Midbrain (tissue), 1 donor: ENCODE data around the gene DYNC2H1.
"Not testable (repeated sequence)": the region's sequence is repeated elsewhere in the genome, so short reads cannot be mapped to it uniquely, and the experiment has no call there.

ENCODE experiments used
- DNase-seq: peaks from one replicate; lab custom pipeline; 2025; lab: John Stamatoyannopoulos, UW

Gene DYNC2H1

DNA sequence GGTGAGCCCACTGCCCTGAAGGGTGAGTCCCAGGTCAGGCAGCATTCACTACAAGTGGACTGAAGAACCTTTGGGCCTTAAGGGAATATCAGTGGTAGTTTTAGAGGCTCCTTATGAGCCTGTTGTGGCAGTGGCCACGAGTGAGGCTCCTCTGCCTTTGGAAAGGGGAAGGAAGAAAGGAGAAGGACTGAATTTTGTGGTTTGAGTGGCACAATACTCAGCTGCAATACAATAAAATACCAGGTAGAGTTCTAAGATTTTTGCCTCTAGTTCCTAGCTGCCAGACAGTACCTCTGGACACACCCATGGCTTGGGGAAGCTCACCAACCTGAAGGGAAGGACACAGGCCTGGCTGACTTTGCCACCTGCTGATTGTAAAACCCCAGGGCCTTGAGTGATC, 260.9 kb downstream of the DYNC2H1 start:
- no peak for DNase-seq

DNA sequence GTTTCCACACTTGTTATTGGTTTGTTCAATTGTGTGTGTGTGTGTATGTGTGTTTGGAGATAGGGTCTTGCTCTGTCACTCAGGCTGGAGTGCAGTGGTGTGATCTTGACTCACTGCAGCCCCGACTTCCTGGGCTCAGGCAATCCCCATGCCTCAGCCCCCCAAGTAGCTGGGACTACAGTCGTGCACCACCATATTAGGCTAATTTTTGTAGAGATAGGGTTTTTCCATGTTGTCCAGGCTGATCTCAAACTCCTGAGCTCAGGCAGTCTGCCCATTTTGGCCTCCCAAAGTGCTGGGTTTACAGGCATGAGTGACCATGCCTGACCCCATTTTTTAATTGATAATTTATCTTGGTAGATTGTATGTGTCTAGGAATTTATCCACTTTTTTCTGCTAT, 263.7 kb downstream of the DYNC2H1 start:
- DNase-seq = no peak

DNA sequence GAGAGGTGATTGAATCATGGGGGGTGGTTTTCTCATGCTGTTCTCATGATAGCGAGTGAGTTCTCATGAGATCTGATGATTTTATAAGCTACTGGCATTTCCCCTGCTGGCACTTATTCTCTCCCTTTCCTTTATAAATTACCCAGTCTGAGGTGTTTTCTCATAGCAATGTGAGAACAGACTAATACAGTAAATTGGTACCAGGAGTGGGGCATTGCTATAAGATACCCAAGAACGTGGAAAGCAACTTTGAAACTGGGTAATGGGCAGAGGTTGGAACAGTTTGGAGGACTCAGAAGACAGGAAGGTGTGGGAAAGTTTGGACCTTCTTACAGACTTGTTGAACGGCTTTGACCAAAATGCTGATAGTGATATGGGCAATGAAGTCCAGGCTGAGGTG, 265.0 kb downstream of the DYNC2H1 start:
- DNase-seq = not testable (repeated sequence)

DNA sequence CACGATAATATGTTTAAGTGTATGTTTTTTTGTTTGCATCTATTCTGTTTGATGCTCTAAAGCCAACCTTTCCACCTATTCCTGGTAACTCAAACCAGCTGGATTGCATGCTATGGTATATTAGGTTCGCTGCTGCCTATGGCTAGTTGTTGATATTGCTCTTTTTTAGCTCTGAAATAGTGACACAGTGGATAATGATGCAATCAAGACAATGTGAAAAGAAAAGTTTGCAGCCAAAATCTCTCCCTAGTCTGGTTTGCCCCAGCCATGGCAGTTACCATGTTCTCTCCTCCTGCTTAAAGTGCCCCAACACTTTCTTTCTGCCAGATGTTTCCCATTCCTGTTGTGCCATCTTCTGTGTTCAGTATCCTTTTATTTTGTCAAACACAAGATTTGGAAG, 269.7 kb downstream of the DYNC2H1 start:
- DNase-seq = no peak

DNA sequence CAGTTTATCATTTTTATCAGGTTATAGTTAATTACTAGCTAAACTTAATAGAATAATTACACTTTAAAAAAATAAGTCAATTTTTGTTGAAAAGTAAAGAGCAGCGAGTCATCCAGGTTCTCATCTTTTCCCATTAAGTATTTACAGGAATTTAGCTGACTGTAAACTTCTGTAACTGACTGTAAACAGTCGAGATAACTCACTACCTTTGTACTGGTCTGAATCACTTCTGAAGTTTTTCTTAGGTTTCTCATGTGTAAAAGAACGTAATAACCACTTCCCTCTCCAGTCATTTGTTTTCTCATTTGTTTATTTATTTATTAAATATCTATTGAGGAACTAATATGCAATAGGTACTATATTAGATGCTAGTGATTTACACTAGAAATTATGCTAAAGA, 270.8 kb downstream of the DYNC2H1 start:
- DNase-seq = no peak

DNA sequence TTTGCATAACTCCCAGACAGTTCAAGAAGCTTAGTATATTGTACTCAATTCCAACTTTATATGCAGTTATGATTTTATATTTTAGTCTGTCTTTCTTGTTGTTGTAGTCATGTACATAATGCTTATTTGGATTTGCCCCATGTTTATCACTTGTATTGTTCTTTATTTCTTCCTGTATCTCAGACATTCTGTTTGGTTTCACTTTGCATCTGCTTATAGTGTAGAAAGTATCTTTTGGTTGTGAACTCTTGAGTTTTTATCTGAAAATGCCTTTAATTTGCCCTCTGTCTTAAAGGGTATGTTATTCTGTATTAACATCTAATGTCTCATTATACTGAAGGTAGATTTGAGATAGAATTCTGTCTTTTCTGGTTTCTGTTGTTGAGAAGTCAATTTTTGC, 275.4 kb downstream of the DYNC2H1 start:
- DNase-seq = no peak

DNA sequence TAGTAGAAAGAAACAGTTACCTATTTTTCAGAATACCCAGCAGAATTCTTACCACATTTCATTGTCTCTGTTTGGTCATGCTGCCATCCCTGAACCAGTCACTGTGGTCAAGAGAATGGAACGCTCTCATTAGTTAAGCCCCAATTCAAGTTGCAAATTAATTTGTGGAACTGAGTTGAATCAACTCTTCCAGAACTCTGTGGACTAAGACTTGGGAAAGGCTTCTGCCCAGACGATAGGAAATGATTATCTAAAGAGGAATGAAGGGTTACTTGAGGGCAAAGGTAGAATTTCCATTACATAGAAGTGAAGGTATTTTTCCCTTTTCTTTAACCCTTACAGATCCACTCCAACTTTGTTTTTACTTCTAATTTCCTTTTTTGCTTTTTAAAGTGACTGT, 286.4 kb downstream of the DYNC2H1 start:
- no peak for DNase-seq

DNA sequence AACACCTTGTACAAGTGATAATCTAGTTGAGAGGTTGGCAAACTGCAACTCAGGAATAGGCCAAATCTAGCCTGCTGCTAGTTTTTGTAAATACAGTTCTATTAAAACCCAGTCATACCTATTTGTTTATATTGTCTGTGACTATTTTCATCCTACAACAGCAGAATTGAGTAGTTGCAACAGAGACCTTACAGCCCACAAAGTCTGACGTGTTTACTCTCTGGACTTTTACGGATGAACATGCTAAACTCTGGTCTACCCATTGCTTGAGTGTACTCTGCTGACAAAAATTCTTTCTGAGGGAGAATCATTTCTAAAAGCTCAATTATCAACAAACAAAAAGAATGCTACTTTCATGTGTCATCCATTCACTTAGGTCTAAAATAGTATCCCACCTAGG, 287.0 kb downstream of the DYNC2H1 start:
- no peak for DNase-seq

DNA sequence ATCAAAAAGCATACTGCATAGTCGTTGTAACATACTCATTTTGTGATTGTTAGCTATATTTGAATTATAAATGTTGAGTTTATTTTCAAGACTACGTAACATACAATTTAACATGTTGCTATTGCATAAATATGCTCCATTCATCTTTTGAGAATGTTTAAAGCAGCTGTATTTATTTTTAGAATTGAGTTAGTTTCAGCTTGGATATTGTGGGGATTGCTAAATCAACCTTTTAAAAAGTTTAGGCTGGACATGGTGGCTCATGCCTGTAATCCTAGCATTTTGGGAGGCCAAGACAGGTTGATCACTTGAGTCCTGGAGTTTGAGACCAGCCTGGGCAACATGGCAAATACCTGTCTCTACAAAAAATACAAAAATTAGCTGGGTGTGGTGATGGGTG, 288.1 kb downstream of the DYNC2H1 start:
- no peak for DNase-seq

DNA sequence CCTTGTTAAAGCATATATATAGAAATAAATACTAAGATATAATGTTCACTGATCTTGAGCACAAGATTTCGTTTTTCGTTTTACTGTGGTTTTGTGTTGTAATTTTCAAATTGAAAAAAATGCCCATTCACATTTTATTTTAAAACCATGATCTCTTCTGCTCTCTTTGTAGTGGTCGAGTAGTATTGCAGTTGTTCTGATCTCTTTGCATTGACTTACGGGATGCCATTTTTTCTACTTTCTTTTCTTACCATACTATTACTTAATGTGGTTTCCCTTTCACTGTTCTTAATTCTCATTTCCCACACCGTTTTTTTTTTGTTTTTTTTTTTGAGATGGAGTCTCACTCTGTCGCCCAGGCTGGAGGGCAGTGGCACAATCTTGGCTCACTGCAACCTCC, 289.6 kb downstream of the DYNC2H1 start:
- no peak for DNase-seq

DNA sequence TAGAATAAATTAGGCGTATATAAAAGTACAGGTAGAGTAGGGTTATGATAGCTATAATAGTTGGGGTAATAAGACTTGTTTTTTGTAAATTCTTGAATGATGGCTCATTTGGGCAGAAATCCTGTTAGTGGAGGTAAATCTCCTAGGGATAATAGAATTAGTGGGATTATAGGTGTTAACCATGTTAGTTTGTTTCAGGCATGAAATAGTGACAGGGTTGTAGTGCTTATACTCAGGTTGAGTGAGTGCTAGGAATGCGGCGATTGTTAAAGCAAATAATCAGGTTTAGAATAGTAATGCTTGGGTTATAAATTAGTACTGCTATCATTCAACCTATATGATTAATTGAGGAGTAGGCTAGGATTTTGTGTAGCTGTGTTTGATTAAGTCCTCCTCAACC, 297.1 kb downstream of the DYNC2H1 start:
- DNase-seq = no peak

DNA sequence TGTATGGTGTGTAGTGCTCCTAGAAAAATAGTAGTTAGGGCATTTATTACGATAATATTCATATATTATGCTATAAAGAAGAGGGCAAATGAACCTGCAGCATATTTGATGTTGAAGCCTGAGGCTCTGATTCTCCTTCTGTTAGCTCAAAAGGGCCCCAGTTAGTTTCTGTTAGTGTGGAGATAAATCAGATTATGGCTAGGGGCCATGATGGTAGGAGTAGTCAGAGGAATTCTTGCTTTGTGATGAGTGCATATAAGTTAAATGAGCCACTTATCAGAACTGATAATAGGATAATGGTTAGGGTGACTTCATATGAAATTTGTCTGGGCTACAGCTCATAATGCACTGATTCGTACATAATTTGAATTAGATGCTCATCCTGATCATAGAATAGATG, 298.4 kb downstream of the DYNC2H1 start:
- DNase-seq = no peak

DNA sequence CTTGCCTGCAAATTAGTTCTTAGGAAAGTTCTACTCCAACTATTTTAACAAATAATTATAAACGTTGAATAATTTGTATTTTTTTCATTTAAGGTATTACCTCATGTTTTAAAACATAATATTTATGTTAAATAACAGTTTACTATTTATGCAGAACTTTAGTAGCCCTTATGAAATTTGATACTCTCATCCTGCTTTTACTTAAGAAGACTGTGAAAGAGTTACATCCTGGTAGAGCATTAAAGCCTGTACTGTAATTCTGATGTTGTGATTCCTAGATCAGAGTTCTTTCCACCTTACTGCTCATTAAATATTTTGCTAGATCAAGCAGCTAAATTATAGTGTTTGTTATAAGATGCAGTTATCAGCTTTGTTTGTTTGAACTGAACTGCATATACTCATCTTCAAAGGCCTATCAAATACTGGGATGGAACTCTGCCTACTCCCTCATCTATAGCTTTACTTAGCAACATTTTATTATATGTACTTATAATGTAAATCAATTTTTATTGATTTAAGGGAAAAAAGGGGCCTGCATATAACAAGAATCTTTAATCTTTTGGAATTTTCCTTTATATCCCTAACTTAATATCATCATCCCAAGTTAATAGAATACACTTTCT, 304.2 kb downstream of the DYNC2H1 start:
- DNase-seq = no peak

DNA sequence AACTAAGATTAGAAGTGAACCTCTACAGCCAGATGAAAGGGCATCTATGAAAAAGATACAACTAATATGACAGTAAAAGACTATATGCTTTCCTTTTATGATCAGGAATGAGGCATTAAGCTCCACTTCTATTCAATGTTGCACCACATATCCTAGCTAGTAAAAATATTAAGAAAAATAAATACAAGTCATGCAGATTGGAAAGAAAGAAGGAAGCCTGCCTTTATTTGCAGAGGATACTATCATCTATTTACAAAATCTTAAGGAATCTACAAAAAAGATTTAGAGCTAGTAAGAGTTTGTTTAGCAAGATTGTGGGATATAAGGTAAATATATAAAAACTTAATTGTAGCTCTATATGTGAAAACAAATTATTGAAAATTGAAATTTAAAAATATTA, 308.8 kb downstream of the DYNC2H1 start:
- no peak for DNase-seq

DNA sequence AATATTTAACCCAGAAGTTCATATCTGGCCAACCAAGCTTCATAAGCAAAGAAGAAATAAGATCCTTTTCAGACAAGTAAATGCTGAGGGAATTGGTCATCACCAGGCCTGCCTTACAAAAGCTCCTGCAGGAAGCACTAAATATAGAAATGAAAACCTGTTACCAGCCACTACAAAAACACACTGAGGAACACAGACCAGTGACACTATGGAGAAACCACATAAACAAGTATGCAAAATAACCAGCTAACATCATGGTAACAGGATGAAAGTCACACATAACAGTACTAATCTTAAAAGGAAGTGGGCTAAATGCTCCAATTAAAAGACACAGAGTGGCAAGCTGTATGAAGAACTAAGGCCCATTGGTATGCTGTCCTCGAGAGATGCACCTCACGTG, 311.4 kb downstream of the DYNC2H1 start:
- DNase-seq = no peak

DNA sequence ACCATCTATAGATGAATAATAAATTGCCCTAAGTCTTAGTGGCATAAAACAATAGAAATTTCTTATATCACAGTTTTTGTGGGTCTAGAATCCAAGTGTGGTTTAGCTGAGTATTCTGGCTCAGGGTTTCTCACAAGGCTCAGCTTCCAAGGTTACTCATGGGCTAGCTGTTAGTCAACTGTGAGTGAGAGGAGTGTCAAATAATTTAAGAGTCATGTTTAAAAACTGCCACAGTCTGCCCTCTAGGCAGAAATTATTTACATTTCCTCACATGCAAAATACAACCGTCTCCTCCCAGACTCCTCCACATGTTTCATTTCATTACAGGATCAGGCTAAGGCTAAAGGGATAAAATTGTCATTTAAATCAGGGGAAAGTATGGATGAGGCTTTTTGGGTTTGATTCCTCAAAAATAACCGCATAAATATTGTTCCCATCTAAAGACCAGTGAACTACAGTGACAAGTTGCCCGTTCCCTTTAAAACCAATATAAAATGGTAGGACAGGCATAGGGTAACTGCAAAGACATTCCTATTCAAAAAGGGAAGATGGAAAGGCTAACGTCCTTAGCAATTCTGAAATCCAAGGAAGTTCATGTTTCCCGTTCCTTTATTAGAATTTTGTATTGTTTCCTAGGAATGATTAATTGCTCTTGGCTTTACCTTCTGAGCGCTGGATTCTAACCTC, 324.3 kb downstream of the DYNC2H1 start:
- no peak for DNase-seq

DNA sequence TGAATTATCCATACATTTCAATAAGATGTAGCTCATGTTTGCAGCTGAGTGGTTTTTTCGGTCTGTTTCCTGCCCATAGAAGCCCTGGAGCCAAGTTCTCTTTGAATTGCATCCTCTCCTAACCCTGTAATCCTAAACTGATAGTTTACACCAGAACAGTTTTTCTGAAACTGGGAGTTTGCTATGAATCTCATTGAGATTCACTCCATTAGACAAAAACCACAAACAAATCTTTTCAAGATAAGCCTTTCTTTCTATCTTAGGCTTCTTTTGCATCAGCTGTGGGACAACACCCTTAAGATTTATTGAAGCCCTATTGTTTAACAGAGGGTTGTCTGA, 324.8 kb downstream of the DYNC2H1 start:
- DNase-seq = no peak

DNA sequence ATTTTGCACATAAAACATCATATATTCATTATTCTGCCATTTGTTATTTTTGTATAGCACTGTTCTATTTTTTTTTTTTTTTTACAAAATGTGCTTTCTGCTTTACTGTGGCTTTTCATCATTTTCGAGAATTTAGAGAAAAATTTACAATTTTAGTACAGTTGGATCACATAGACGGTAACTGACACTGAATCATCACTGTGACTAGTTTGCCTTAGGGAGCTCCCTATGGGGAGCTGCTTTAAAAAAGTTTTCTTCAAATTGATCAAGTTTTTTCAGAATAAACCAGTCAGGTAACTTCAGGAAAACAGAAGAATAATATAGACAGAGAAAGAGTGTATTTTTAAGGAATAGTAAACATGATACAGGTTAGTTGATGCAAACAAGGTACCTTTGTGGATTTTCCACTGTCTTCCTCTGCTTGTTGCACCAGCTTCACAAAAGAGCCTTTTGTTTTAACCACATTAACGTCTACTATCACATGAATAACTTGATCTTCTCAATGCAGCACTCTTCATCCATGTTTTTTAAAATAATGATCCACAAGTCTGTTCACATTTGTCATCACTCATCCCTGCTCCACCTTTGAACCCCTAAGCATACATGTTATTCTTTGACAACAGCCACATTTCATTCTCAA, 327.0 kb downstream of the DYNC2H1 start:
- no peak for DNase-seq

DNA sequence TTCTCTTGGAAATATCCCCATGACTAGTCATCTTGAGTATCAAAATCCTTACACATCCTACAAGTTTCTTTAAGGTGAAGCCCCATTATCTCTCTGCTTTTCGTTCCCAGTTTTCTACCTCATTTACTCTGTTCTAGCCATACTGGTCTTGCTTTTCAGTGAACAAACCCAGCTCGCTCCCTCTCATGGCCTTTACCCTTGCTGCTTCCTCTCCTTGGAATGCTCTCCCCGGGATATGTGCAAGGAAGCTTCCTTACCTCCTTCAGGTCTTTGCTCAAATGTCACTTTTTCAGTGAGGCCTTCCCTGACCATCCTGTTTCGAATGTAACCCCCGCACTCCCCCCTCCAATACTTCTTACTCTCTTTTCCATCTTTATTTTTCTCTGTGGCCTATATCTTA, 331.8 kb downstream of the DYNC2H1 start:
- no peak for DNase-seq

DNA sequence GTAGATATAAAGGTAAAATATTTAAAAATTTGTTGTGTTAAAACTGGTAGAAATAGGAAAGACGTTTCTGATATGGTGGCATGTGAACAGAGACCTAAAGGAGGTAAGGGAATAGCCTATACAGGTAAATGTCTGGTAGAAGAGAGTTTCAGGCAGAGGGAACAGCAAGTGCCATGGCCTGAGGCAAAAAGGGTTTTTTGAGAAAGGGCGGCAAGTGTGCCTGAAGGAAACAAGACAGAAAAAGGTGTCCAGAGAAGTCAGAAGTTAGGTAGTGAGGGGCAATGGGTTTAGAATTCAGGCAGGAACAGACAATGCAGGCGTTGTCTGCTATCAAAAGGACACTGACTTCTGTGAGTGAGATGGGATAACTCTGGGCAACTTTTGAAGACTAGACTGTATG, 339.7 kb downstream of the DYNC2H1 start:
- no peak for DNase-seq

DNA sequence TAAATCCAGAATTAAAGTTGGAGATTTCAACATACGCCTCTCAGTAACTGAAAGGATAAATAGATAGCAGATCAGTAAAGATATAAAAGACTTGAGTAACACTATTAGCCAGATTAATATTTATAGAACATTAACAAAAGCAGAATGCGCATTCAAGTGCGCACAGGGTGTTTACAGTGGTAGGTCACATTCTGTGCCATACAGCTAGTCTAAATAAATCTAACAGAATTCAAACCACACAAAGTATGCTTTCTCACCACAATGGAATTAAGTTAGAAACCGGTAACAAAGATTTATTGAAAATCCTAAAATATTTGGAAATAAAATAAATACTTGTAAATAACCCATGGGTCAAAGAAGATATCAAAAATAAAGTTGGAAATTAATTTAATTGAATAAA, 341.0 kb downstream of the DYNC2H1 start:
- DNase-seq = no peak

DNA sequence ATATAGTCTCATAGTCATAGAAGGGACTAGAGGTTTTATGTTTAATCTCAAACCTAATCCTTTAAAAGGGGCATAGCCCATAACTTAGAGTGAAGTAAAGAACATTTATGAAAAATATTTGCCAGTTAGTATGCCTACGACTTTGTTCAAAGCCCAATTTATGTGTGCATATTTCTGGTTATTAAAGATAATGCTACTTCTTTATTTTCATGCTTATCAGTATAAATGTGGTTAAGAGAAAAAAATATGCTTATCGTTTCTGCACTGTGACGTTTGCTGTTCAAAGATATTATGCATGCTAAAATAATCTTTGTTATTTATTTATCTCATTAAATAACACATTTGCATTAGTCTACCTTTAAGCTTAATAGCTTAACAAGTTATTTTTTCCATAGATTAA, 343.9 kb downstream of the DYNC2H1 start:
- DNase-seq = no peak

DNA sequence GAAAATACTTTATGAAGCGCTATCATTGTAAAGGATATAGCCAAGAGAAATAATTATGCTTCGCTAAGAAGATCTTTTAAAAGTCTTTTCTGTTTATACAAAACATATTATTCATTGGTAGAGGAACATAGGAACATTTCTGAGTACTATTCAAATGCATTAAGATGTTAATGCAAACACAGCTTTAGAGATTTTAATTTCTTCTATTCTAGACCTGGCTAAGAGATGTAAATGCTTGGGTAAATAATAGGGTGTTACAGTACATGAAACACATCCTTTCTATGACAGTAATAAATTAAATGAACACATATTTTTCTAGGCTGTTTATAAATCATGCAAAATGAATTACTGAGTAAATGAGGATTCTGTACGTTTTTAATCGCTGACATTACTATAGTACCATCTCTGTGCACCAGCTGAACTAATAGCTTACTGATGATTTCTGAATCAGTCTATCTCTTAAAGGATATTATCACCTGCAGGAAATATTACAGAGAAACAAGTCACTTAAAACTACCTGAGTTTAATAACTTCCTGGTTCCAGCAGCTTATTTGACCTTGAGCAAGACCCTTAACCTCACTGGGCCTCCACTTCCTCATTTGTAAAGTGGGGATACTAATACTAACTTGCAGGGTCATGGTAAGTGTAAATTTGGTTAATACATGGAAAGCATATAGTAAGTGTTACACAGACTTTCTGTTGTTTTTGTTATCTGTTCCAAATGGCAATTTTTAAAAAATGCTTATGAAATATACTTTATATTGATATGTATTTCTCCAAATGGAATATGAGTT, 344.9 kb downstream of the DYNC2H1 start:
- DNase-seq = no peak
